Astrocyte of the cerebellum (primary cell): ENCODE measurements around the gene EEF1AKMT2.

ENCODE experiments used
- DNase-seq: peaks from one replicate; pipeline ENCODE4 v3.0.0-alpha.2; 2011; ENCODE audit warnings: low read depth
- H3K4me3 ChIP-seq: 2 replicates; pipeline ENCODE4 v1.5.1; 2011; ENCODE audit warnings: mild to moderate bottlenecking, low read depth, low read length, moderate library complexity
- in situ Hi-C: cut with HindIII; loops from 2 replicates; pipeline ENCODE4 v1.10.0; 2017; ENCODE audit warnings: low sequenced_read_pairs
- TF ChIP-seq, protein P1 (sequence below): IDR thresholded peaks from 2 replicates; pipeline ENCODE4 v1.5.1; 2012; ENCODE audit warnings: low read length, low read depth, moderate library complexity, mild to moderate bottlenecking; ENCODE audit errors: missing control alignments

EEF1AKMT2 gene

DNA sequence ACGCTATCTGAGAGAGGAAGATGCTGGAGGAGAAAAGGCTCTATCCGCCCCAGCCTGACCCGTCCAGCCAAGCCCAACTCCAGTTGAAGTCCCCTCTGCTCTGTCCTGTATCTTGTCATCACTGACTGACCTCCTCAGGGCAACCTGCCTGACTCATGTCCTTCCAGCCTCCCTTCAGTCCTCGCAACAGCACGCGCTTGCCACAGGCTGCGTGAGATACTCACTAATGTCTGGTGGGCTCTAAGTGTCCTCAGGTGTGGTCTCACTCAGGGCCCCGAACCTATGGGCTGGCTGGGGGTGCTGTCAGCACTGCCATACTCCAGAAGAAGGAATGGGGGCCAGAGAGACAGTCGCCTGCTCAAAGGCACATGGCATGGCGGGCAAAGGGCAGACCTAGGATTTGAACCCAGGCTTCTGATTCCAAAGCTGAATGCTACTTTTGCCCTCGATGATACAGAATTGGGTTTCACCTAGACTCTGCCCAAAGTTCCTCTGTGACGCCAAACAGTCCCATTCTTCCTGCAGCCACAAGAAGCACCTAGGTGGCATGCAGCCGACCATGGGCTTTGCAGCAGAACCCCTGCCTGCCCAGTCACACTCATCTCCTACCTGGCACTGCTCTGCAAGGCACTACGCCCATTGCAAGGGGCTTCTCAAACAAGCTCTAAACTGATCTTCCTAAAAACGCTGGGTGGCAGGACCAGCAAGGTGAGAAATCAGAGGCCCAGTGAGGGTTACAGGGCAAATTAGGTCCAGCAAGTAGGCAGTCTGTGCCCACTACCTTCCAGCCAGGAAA, 56.0 kb downstream of the EEF1AKMT2 start:
- TF ChIP-seq, protein P1, sequence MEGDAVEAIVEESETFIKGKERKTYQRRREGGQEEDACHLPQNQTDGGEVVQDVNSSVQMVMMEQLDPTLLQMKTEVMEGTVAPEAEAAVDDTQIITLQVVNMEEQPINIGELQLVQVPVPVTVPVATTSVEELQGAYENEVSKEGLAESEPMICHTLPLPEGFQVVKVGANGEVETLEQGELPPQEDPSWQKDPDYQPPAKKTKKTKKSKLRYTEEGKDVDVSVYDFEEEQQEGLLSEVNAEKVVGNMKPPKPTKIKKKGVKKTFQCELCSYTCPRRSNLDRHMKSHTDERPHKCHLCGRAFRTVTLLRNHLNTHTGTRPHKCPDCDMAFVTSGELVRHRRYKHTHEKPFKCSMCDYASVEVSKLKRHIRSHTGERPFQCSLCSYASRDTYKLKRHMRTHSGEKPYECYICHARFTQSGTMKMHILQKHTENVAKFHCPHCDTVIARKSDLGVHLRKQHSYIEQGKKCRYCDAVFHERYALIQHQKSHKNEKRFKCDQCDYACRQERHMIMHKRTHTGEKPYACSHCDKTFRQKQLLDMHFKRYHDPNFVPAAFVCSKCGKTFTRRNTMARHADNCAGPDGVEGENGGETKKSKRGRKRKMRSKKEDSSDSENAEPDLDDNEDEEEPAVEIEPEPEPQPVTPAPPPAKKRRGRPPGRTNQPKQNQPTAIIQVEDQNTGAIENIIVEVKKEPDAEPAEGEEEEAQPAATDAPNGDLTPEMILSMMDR, result no peak
- DNase-seq, result no peak
- H3K4me3 ChIP-seq, result no peak overlapping the region
- in situ Hi-C loops, result no loop called here

DNA sequence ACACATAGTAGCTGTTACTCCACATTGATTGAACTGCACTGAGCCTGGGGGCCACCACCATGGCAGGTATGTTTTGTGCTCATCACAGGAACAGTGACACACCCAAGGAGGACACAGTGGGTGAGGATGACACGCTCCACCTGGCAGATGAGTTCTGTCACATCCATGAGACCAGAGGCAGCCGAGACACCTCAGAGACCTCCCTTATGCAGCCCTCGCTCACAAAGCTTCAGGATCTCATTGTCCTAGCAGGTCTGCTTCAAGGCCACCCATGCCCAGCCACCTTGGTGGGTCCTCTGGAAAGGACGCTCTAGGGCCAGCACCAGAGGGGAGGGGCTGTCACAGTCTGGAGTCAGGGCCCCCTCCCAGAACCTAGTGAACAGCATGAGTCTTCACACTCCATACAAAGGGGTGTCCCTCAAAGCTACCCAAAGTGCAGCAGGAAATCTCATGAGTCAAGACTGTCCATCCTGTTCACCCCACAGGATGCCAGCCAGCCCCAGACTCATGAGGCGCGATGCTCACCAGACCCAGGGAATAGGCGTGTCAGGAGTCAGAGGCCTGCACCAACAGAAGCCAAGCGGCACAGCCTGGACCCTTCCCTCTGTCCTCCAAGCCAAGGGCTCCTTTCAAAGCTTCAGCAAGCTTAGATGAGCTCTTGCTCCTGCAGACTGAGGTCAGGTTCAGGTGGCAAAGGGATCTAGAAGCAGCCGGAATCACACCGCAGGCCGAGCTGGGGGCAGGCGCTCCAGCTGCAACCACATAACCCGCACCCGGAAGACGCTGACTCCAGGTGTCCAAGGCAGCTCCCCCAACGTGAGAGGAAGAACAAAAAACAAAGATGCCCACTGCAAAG, 57.1 kb downstream of the EEF1AKMT2 start:
- TF ChIP-seq, protein P1, result no peak

DNA sequence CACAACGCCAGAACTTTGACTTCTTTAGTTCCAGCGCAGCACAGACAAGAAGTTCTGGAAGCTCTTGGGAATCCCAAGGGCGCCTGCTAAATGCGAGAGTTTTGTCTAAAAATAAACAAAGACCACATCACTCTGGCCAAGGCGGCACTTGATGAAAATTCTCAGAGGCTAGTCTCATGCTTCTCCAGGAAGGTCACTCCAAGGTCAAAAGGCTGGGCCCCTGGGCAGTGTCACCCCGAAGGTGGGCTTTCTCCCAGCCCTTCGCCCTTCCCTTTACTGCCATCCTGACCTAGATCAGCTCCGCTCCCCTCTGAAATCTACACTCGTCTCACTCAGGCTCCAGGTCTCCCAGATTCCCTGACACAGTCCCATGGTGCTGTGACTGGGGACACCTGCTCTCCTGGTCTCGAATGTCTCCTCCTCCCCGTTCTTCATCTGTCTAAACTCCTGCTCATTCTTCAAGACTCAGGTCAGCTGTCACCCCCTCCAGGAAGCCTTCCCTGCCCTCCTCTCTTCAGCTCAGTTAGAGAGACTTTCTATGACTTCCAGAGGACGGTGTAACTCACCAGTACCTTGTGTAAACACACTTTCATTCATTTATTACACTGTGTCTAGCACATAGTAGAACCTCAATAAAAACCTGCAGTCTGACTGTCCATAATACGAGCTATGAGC, 58.0 kb downstream of the EEF1AKMT2 start:
- no peak overlapping the region for H3K4me3 ChIP-seq
- TF ChIP-seq, protein P1, result no peak
- in situ Hi-C loops, result no loop called here
- DNase-seq, result no peak

More for the DNA sequence above, 57.1 kb downstream of the EEF1AKMT2 start:
- no peak for DNase-seq
- in situ Hi-C loops, result no loop called here
- H3K4me3 ChIP-seq, result no peak overlapping the region

DNA sequence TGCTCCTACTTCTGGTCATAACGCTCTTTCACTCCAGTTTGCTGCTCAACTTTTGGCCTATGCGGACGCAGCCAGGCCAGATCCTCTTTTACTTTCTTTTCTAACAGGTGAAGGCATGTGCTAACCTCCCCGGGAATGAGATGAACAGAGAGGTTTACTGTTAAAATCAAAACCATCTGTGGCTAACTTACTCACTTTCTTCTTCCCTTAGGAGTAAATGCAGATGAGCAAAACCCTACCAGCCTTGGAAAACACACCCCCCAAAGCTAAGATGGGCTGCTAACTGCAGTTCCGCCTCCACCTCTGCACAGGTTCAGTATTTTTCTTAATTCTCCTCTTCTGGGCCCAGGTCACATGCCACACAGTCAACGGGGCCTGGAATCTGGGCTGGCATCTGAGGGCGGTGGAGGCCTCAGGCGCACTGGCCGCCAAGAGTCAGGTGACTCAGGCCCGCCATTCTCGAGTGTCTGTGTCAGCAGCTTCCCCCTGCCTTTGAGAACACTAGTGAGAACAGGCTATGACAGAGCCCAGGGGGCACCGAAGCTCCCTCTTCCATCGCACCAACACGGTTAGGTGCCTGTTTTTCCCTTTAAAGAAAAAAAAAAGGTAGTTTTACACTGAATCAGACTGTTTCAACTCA, 58.6 kb downstream of the EEF1AKMT2 start:
- no peak for DNase-seq
- in situ Hi-C loops, result no loop called here
- no peak overlapping the region for H3K4me3 ChIP-seq
- TF ChIP-seq, protein P1, result no peak

DNA sequence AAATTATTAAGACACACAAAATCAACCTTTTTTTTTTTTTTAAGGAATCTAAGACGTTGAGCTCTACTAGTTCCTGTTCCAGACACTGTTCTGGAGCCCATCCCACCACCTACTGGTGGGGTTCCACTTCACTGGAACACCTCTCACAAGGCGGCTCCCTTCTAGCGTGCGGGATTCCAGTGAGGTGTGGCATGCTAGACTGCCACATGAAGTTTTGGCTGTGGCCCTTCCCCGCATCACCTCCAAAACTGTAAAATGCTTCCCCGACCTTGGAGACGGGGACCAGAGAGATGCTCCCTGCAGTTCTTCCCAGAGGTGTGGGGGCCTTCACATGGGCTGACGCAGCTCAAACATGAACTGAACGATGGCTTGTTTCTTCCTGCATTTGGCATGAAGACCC, 60.1 kb downstream of the EEF1AKMT2 start:
- TF ChIP-seq, protein P1, result no peak
- no peak overlapping the region for H3K4me3 ChIP-seq
- DNase-seq, result no peak
- in situ Hi-C loops, result no loop called here

DNA sequence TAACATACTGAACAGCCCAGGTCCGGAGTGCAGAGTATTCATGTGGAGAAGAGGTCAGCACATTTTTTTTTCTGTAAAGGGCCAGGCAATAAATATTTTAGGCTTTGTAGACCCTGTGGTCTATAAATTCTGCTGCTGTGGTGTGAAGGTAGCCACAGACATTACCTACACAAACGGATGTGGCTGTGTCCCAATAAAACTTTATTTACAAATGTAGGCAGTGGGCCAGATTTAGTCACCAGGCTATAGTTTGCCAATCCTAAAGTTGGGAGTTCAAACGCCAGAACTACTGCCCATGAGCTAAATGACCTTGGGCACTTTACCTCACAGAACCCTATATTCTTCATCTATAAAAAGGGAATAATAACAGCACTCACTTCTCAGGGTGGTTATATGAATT, 60.9 kb downstream of the EEF1AKMT2 start:
- H3K4me3 ChIP-seq, result no peak overlapping the region
- no peak for DNase-seq
- TF ChIP-seq, protein P1, result no peak
- in situ Hi-C loops, result no loop called here
